ENCODE measurements around the gene TTI1. TPM values are rescaled to one million over a fixed set of nuclear protein-coding genes. Genes with fewer than 3 reads are reported as not detected.

TTI1 gene
- total and polyA plus RNA-seq, 2 of the 13 experiments (the other 11 are each of a cell fraction or from before 2014, with no cell fraction given), result 22.9 to 39.8 TPM

DNA sequence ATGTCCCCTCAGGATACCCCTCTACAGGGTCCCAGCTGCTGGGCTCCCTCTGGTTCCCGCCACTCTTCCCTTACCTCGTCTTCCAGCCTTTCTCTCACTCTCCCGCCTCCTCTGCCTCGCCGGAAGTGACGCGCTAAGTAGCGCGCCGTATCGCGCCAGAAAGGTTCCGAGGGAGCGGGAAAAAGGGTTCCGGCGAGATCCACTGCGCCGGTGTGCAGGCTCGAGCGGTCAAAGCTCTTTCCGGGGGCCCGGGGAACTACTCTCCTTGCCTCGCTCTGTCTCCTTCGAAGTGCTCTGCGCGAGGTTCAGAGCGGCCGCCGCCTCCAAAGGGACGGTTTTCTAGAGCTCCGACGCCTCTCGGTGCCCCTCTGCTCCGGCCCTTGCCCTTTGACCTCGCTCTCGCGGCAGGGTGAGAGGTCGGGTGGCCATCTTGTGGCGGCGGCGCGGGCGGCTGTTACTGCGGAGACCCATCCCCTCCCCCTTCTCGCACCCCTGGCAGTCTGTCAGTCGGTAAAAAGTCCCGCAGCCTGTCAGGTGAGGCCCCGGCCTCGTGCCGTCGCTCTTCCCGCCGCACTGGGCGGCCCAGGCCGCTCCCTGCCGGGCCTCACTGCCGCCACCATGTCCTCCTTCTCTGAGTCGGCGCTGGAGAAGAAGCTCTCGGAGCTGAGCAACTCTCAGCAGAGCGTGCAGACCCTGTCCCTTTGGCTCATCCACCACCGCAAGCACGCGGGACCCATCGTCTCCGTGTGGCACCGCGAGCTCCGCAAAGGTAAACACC, at the start of gene TTI1, which contains the start of gene RPRD1B (continued):
- TF ChIP-seq ZNF780A (CRISPR knock-in tag; IDR thresholded peaks at IDR 0.05) (peak; percentile 59; the same call in 1 of the 2 replicates), KDM5B (CRISPR knock-in tag; IDR thresholded peaks at IDR 0.05; ENCODE audit: borderline replicate concordance) (peak; percentile 94), FOXK1 (CRISPR knock-in tag; IDR thresholded peaks at IDR 0.05; ENCODE audit: borderline replicate concordance, low read depth) (peak; percentile 91; the same call in 1 of the 2 replicates), RNF2 (conservative IDR thresholded peaks at IDR 0.05; ENCODE audit: low read depth) (peak; percentile 92), NFE2 (CRISPR knock-in tag; IDR thresholded peaks at IDR 0.05) (peak; percentile 4; the same call in 1 of the 2 replicates), ZKSCAN8 (CRISPR knock-in tag; IDR thresholded peaks at IDR 0.05; ENCODE audit: borderline replicate concordance) (no peak; the same call in 1 of the 2 replicates), ZNF292 (CRISPR knock-in tag; IDR thresholded peaks at IDR 0.05; ENCODE audit: borderline replicate concordance, low read depth) (peak; percentile 59; the same call in 1 of the 2 replicates), ZSCAN22 (CRISPR knock-in tag; IDR thresholded peaks at IDR 0.05) (peak; percentile 30; the same call in 1 of the 2 replicates), SMAD9 (CRISPR knock-in tag; IDR thresholded peaks at IDR 0.05) (no peak), ARID2 (CRISPR knock-in tag; IDR thresholded peaks at IDR 0.05; ENCODE audit: borderline replicate concordance) (peak; percentile 97), CHD4 (IDR thresholded peaks at IDR 0.05; ENCODE audit: borderline replicate concordance, low read length) (no peak), ZNF33A (CRISPR knock-in tag; IDR thresholded peaks at IDR 0.05; ENCODE audit: borderline replicate concordance) (peak; percentile 81; the same call in 1 of the 2 replicates), NKX3-1 (CRISPR knock-in tag; IDR thresholded peaks at IDR 0.05) (peak; percentile 88), ZNF256 (CRISPR knock-in tag; conservative IDR thresholded peaks at IDR 0.05) (peak; percentile 83), ZNF891 (CRISPR knock-in tag; IDR thresholded peaks at IDR 0.05) (peak; percentile 99), ZNF251 (CRISPR knock-in tag; IDR thresholded peaks at IDR 0.05) (peak; percentile 57; the same call in 1 of the 2 replicates), MEIS1 (CRISPR knock-in tag; IDR thresholded peaks at IDR 0.05; ENCODE audit: borderline replicate concordance) (peak; percentile 99), ZNF761 (CRISPR knock-in tag; conservative IDR thresholded peaks at IDR 0.05) (peak; percentile 73; the same call in 1 of the 2 replicates), KAT7 (CRISPR knock-in tag; IDR thresholded peaks at IDR 0.05; ENCODE audit: borderline replicate concordance) (peak; percentile 99)
- TF ChIP-seq, protein P1, sequence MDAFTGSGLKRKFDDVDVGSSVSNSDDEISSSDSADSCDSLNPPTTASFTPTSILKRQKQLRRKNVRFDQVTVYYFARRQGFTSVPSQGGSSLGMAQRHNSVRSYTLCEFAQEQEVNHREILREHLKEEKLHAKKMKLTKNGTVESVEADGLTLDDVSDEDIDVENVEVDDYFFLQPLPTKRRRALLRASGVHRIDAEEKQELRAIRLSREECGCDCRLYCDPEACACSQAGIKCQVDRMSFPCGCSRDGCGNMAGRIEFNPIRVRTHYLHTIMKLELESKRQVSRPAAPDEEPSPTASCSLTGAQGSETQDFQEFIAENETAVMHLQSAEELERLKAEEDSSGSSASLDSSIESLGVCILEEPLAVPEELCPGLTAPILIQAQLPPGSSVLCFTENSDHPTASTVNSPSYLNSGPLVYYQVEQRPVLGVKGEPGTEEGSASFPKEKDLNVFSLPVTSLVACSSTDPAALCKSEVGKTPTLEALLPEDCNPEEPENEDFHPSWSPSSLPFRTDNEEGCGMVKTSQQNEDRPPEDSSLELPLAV (CRISPR knock-in tag; conservative IDR thresholded peaks at IDR 0.05; ENCODE audit: low read depth), result no peak
- TF ChIP-seq, protein P2, sequence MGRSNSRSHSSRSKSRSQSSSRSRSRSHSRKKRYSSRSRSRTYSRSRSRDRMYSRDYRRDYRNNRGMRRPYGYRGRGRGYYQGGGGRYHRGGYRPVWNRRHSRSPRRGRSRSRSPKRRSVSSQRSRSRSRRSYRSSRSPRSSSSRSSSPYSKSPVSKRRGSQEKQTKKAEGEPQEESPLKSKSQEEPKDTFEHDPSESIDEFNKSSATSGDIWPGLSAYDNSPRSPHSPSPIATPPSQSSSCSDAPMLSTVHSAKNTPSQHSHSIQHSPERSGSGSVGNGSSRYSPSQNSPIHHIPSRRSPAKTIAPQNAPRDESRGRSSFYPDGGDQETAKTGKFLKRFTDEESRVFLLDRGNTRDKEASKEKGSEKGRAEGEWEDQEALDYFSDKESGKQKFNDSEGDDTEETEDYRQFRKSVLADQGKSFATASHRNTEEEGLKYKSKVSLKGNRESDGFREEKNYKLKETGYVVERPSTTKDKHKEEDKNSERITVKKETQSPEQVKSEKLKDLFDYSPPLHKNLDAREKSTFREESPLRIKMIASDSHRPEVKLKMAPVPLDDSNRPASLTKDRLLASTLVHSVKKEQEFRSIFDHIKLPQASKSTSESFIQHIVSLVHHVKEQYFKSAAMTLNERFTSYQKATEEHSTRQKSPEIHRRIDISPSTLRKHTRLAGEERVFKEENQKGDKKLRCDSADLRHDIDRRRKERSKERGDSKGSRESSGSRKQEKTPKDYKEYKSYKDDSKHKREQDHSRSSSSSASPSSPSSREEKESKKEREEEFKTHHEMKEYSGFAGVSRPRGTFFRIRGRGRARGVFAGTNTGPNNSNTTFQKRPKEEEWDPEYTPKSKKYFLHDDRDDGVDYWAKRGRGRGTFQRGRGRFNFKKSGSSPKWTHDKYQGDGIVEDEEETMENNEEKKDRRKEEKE (IDR thresholded peaks at IDR 0.05), result no peak
- TF ChIP-seq, protein P3, sequence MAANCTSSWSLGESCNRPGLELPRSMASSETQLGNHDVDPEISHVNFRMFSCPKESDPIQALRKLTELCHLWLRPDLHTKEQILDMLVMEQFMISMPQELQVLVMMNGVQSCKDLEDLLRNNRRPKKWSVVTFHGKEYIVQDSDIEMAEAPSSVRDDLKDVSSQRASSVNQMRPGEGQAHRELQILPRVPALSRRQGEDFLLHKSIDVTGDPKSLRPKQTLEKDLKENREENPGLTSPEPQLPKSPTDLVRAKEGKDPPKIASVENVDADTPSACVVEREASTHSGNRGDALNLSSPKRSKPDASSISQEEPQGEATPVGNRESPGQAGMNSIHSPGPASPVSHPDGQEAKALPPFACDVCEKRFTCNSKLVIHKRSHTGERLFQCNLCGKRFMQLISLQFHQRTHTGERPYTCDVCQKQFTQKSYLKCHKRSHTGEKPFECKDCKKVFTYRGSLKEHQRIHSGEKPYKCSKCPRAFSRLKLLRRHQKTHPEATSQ (CRISPR knock-in tag; IDR thresholded peaks at IDR 0.05; ENCODE audit: borderline replicate concordance), result peak; percentile 91
- TF ChIP-seq, protein P4, sequence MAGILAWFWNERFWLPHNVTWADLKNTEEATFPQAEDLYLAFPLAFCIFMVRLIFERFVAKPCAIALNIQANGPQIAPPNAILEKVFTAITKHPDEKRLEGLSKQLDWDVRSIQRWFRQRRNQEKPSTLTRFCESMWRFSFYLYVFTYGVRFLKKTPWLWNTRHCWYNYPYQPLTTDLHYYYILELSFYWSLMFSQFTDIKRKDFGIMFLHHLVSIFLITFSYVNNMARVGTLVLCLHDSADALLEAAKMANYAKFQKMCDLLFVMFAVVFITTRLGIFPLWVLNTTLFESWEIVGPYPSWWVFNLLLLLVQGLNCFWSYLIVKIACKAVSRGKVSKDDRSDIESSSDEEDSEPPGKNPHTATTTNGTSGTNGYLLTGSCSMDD (CRISPR knock-in tag; IDR thresholded peaks at IDR 0.05), result no peak

All from HepG2 (cell line).